ENCODE results near the gene ENDOG. TPM values are rescaled to one million over a fixed set of nuclear protein-coding genes. Genes with fewer than 3 reads are reported as not detected.

Gene ENDOG
- total RNA-seq (10 to 100 TPM; 28.9 to 30.4 TPM), polyA plus RNA-seq (ENCODE audit: insufficient read depth, low read depth, low replicate concordance) (33.9 TPM)
- long read RNA-seq, donor 1, transcript ENDOG-201 (3 exons, 1,172 nt): major isoform, 18 of 18 reads
- long read RNA-seq, donor 1, partial matches to known transcripts: 0 of 18 reads
- long read RNA-seq, donor 1, other reads (novel, unspliced or antisense): 0 of 18 reads
- long read RNA-seq, donor 2, transcript ENDOG-201 (3 exons, 1,172 nt): major isoform, 6 of 6 reads
- long read RNA-seq, donor 2, partial matches to known transcripts: 0 of 6 reads
- long read RNA-seq, donor 2, other reads (novel, unspliced or antisense): 0 of 6 reads

- TF ChIP-seq POLR2A (IDR thresholded peaks at IDR 0.05) (peak; percentile 87), CTCF (IDR thresholded peaks at IDR 0.05) (peak; percentile 90 to 99 (median 98))
- Histone ChIP-seq H3K4me3 (peak within 1 kb of the TSS; percentile 66), H3K27ac (peak within 1 kb of the TSS; percentile 21 to 86), H3K9me3 (no peaks in the 10 kb centered on the region), H3K36me3 (ENCODE audit: low read depth, missing control alignments) (no peaks in the 10 kb centered on the region), H3K4me1 (no peaks in the 10 kb centered on the region), H3K27me3 (no peaks in the 10 kb centered on the region)
- WGBS, 2 donors: 0 to 1% methylated on average over 28 to 32 of the region's 70 CpGs
- peak; percentile 97 for DNase-seq
- intact Hi-C loops (cut with DNase I; ENCODE audit: low total_unique reads): no loop called here
These were observed at the start of gene ENDOG for GRCh38 chr9:128818099-128818838. TSS of gene ENDOG (plus strand) at chr9:128818500. CDS start at chr9:128818685, 185 bp downstream.

GRCh38 chr9:128768606-128769005 lies 49.7 kb upstream of the ENDOG start:
- DNase-seq: no peak
- 79 to 92% methylated on average over 6 of the region's 6 CpGs for WGBS, 2 donors
- intact Hi-C loops (cut with DNase I; ENCODE audit: low total_unique reads): no loop called here

GRCh38 chr9:128770286-128771030 lies 47.8 kb upstream of the ENDOG start:
- WGBS, 2 donors: 59 to 60% methylated on average over 11 of the region's 11 CpGs
- H3K9me3 ChIP-seq: no peaks in the 10 kb centered on the region
- no peaks in the 10 kb centered on the region for H3K36me3 ChIP-seq (ENCODE audit: low read depth, missing control alignments)
- peak overlapping the region; percentile 79 to 94 for H3K27ac ChIP-seq
- DNase-seq: no peak
- H3K27me3 ChIP-seq: no peaks in the 10 kb centered on the region
- H3K4me3 ChIP-seq: peak overlapping the region; percentile 99 to 100
- no peak for TF ChIP-seq CTCF (IDR thresholded peaks at IDR 0.05)
- no peak for TF ChIP-seq POLR2A (IDR thresholded peaks at IDR 0.05)
- intact Hi-C loops (cut with DNase I; ENCODE audit: low total_unique reads): no loop called here
- H3K4me1 ChIP-seq: peaks cover 14% of the 10 kb centered on the region

More at GRCh38 chr9:128768606-128769005, 49.7 kb upstream of the ENDOG start:
- Histone ChIP-seq H3K27me3 (no peaks in the 10 kb centered on the region), H3K4me1 (peaks cover 14% of the 10 kb centered on the region), H3K9me3 (no peaks in the 10 kb centered on the region), H3K36me3 (ENCODE audit: low read depth, missing control alignments) (no peaks in the 10 kb centered on the region), H3K27ac (no peak overlapping the region), H3K4me3 (no peak overlapping the region)
- TF ChIP-seq CTCF (IDR thresholded peaks at IDR 0.05): no peak
- no peak for TF ChIP-seq POLR2A (IDR thresholded peaks at IDR 0.05)

- no peaks in the 10 kb centered on the region for H3K36me3 ChIP-seq (ENCODE audit: low read depth, missing control alignments)
- H3K4me1 ChIP-seq: peaks cover 14% of the 10 kb centered on the region
- H3K27me3 ChIP-seq: no peaks in the 10 kb centered on the region
- peak overlapping the region; percentile 99 to 100 for H3K4me3 ChIP-seq
- intact Hi-C loops (cut with DNase I; ENCODE audit: low total_unique reads): no loop called here
- 0 to 1% methylated on average over 16 to 24 of the region's 28 CpGs for WGBS, 2 donors
- DNase-seq: peak; percentile 32
- peak overlapping the region; percentile 79 to 94 for H3K27ac ChIP-seq
- H3K9me3 ChIP-seq: no peaks in the 10 kb centered on the region
- TF ChIP-seq CTCF (IDR thresholded peaks at IDR 0.05): no peak
- no peak for TF ChIP-seq POLR2A (IDR thresholded peaks at IDR 0.05)
These were observed 47.1 kb upstream of the ENDOG start for GRCh38 chr9:128771094-128771721.

Data from testis (tissue), 5 donors.